HG03025 (cell line): Measurements from ENCODE around the gene OTOP1.
"Not testable (repeated sequence)": the region's sequence is repeated elsewhere in the genome, so short reads cannot be mapped to it uniquely, and the experiment has no call there.

Source experiments
- ATAC-seq: cut with Tn5 transposase; IDR thresholded peaks from one replicate; pipeline ENCODE4 v1.9.1; 2021; ENCODE audit warnings: mild to moderate bottlenecking, moderate library complexity; ENCODE audit not compliant: unreplicated experiment, low FRiP score

OTOP1 gene

GRCh38 chr4:4239551-4239950 is 12.8 kb upstream of the OTOP1 start:
- not testable (repeated sequence) for ATAC-seq

- no peak for ATAC-seq
Observed at GRCh38 chr4:4233610-4234009, 6.9 kb upstream of the OTOP1 start.

- ATAC-seq = no peak
Observed at GRCh38 chr4:4228356-4228668, 1.6 kb upstream of the OTOP1 start.

- ATAC-seq = no peak
Observed at GRCh38 chr4:4227510-4228355, 1.0 kb upstream of the OTOP1 start.

- no peak for ATAC-seq
Observed at GRCh38 chr4:4225915-4226605, 669 bp downstream of the OTOP1 start.

- no peak for ATAC-seq
Observed at GRCh38 chr4:4217113-4217512, 9.6 kb downstream of the OTOP1 start.

GRCh38 chr4:4216648-4217047 is 10.1 kb downstream of the OTOP1 start:
- ATAC-seq = no peak

- ATAC-seq = not testable (repeated sequence)
Observed at GRCh38 chr4:4213674-4214073, 13.1 kb downstream of the OTOP1 start.

- ATAC-seq = no peak
Observed at GRCh38 chr4:4206204-4206603, 20.5 kb downstream of the OTOP1 start.

- no peak for ATAC-seq
Observed at GRCh38 chr4:4204401-4204745, 22.4 kb downstream of the OTOP1 start.

GRCh38 chr4:4203688-4204400 is 22.9 kb downstream of the OTOP1 start:
- no peak for ATAC-seq

GRCh38 chr4:4202510-4202909 is 24.2 kb downstream of the OTOP1 start:
- no peak for ATAC-seq

- ATAC-seq = no peak
Observed at GRCh38 chr4:4200624-4201023, 26.1 kb downstream of the OTOP1 start.

- no peak for ATAC-seq
Observed at GRCh38 chr4:4195354-4195753, 31.4 kb downstream of the OTOP1 start.

- ATAC-seq = not testable (repeated sequence)
Observed at GRCh38 chr4:4188557-4188956, 38.2 kb downstream of the OTOP1 start.

GRCh38 chr4:4185528-4185927 is 41.2 kb downstream of the OTOP1 start:
- no peak for ATAC-seq

GRCh38 chr4:4182835-4183568 is 43.7 kb downstream of the OTOP1 start:
- ATAC-seq = no peak

GRCh38 chr4:4170596-4171150 is 56.1 kb downstream of the OTOP1 start:
- ATAC-seq = no peak

- ATAC-seq = not testable (repeated sequence)
Observed at GRCh38 chr4:4167981-4168780, 58.5 kb downstream of the OTOP1 start.

- ATAC-seq = not testable (repeated sequence)
Observed at GRCh38 chr4:4166986-4167385, 59.7 kb downstream of the OTOP1 start.
